HCT116 (cell line): ENCODE data around the gene LMTK3. TPM values are rescaled to one million over a fixed set of nuclear protein-coding genes. Genes with fewer than 3 reads are reported as not detected.

ENCODE experiments used
- ATAC-seq: fragments of 200-7000 bp; cut with Tn5 transposase; 2 replicates; pipeline ENCODE4 v1.9.1; 2020; ENCODE audit warnings: mild to moderate bottlenecking, moderate library complexity
- BruUV-seq: library from RNA; stranded (reverse); fragments of 400-500 nt; replicated peaks from 2 replicates; lab custom pipeline; 2021; lab: Mats Ljungman, UMichigan
- CTCF ChIA-PET: fragments of 300-600 bp; sonication (Branson Sonifier 250); formaldehyde crosslinking; loops from one replicate; lab custom pipeline; 2021; ENCODE audit warnings: antibody characterized with exemption; lab: Charles Lee
- POLR2A ChIA-PET: fragments of 300-600, 350-600 bp; sonication (Branson Sonifier 250); formaldehyde crosslinking; loops from one replicate; lab custom pipeline; 2021; ENCODE audit warnings: antibody characterized with exemption; lab: Charles Lee
- RAD21 ChIA-PET, 2 experiments: fragments of 300-600 bp; sonication (Branson Sonifier 250); formaldehyde crosslinking; loops; one replicate each; lab custom pipeline; 2023; ENCODE audit warnings: low total read pairs in 2 of 2; ENCODE audit not compliant: uncharacterized antibody in 2 of 2, unreplicated experiment in 2 of 2, low non-redundant PET in 1 of 2; lab: Charles Lee
- DNase-seq: peaks from one replicate; pipeline ENCODE4 v3.0.0-alpha.2; 2010; ENCODE audit warnings: low read depth, low spot score
- H2AFZ ChIP-seq: fragments of 200-600 bp; shearing (Covaris generic), sonication (generic); 2 replicates; pipeline ENCODE4 v1.6.1; 2017; ENCODE audit warnings: low read depth, mixed run types, mixed read lengths, antibody characterized with exemption, low read length; ENCODE audit not compliant: poor library complexity, severe bottlenecking
- H3K27ac ChIP-seq: 2 replicates; pipeline ENCODE4 v1.5.1; 2012; ENCODE audit warnings: low read depth, low read length
- H3K27me3 ChIP-seq: fragments of 200-600 bp; sonication (generic); 2 replicates; pipeline ENCODE4 v1.6.1; 2016; ENCODE audit warnings: mixed run types, low read length, mixed read lengths; ENCODE audit not compliant: insufficient read depth
- H3K36me3 ChIP-seq, 2 experiments: fragments of 200-500 bp in 1 of 2; fragments of 200-600 bp in 1 of 2; sonication (Bioruptor generic) in 1 of 2; sonication (generic) in 1 of 2; 2 replicates each; pipeline versions ENCODE4 v1.5.1 to v1.6.1; 2014 to 2016; ENCODE audit warnings: low read length in 2 of 2, inconsistent platforms in 1 of 2, mixed read lengths in 1 of 2, mixed run types in 1 of 2; ENCODE audit not compliant: insufficient read depth in 2 of 2, control insufficient read depth in 1 of 2
- H3K4me1 ChIP-seq, 2 experiments: fragments of 200-600 bp in 1 of 2; sonication (generic) in 1 of 2; 2 replicates each; pipeline versions ENCODE4 v1.5.1 to v1.6.1; 2012 to 2017; ENCODE audit warnings: low read length in 2 of 2, inconsistent platforms in 1 of 2, mild to moderate bottlenecking in 1 of 2, mixed read lengths in 1 of 2, mixed run types in 1 of 2, moderate library complexity in 1 of 2; ENCODE audit not compliant: insufficient read depth in 2 of 2, control insufficient read depth in 1 of 2
- H3K4me2 ChIP-seq: fragments of 200-600 bp; sonication (generic); 2 replicates; pipeline ENCODE4 v1.6.1; 2017; ENCODE audit warnings: mixed run types, low read length, mixed read lengths
- H3K4me3 ChIP-seq, 2 experiments: fragments of 200-600 bp in 1 of 2; sonication (generic) in 1 of 2; replicated peaks in 1 of 2; 2 replicates each; pipeline ENCODE4 v1.5.1; 2011 to 2016; ENCODE audit warnings: low read length in 2 of 2, control low read depth in 1 of 2, low read depth in 1 of 2, mild to moderate bottlenecking in 1 of 2, mixed read lengths in 1 of 2, mixed run types in 1 of 2
- H3K79me2 ChIP-seq: fragments of 200-600 bp; sonication (generic); 2 replicates; pipeline ENCODE4 v1.6.1; 2017; ENCODE audit warnings: mild to moderate bottlenecking, mixed run types, low read length, moderate library complexity, mixed read lengths; ENCODE audit not compliant: insufficient read depth
- H3K9ac ChIP-seq: fragments of 200-600 bp; sonication (generic); 2 replicates; pipeline ENCODE4 v1.6.1; 2016; ENCODE audit warnings: low read length, mixed read lengths
- H3K9me2 ChIP-seq: fragments of 200-600 bp; sonication (generic), shearing (Covaris generic); 2 replicates; pipeline ENCODE4 v1.6.1; 2017; ENCODE audit warnings: mixed run types, mild to moderate bottlenecking, moderate library complexity; ENCODE audit not compliant: insufficient read depth
- H3K9me3 ChIP-seq, 2 experiments: fragments of 200-500 bp in 1 of 2; fragments of 200-600 bp in 1 of 2; sonication (Bioruptor generic) in 1 of 2; sonication (generic) in 1 of 2; 2 replicates each; pipeline ENCODE4 v1.6.1; 2014 to 2017; ENCODE audit warnings: low read length in 2 of 2, mixed read lengths in 2 of 2, inconsistent platforms in 1 of 2, low read depth in 1 of 2, mild to moderate bottlenecking in 1 of 2, mixed run types in 1 of 2, moderate library complexity in 1 of 2; ENCODE audit not compliant: control insufficient read depth in 1 of 2, insufficient read depth in 1 of 2
- H4K20me1 ChIP-seq: fragments of 200-600 bp; sonication (generic), shearing (Covaris generic); 2 replicates; pipeline ENCODE4 v1.6.1; 2017; ENCODE audit warnings: mixed run types, mild to moderate bottlenecking, moderate library complexity; ENCODE audit not compliant: insufficient read depth
- CBX3 ChIP-seq: IDR thresholded peaks from 2 replicates; pipeline ENCODE4 v1.6.1; 2012; ENCODE audit warnings: low read depth
- CEBPB ChIP-seq: IDR thresholded peaks from 2 replicates; pipeline ENCODE4 v1.6.1; 2012; ENCODE audit warnings: low read depth
- ELF1 ChIP-seq: IDR thresholded peaks from 2 replicates; pipeline ENCODE4 v1.6.1; 2012; ENCODE audit warnings: low read depth, borderline replicate concordance
- EZH2phosphoT487 ChIP-seq: fragments of 200-600 bp; IDR thresholded peaks from 2 replicates; pipeline ENCODE4 v1.6.1; 2018; ENCODE audit warnings: antibody characterized with exemption, borderline replicate concordance
- FOSL1 ChIP-seq: IDR thresholded peaks from 2 replicates; pipeline ENCODE4 v1.6.1; 2012; ENCODE audit warnings: low read depth
- POLR2A ChIP-seq: IDR thresholded peaks from 2 replicates; pipeline ENCODE4 v1.7.0; 2011; ENCODE audit warnings: borderline replicate concordance; ENCODE audit not compliant: insufficient read depth, insufficient read length; ENCODE audit errors: extremely low read depth
- POLR2AphosphoS5 ChIP-seq: IDR thresholded peaks from 2 replicates; pipeline ENCODE4 v1.6.1; 2011; ENCODE audit warnings: mild to moderate bottlenecking, low read depth, low read length, moderate library complexity
- SIN3A ChIP-seq: IDR thresholded peaks from 2 replicates; pipeline ENCODE4 v1.6.1; 2012; ENCODE audit warnings: low read depth
- SRF ChIP-seq: IDR thresholded peaks from 2 replicates; pipeline ENCODE4 v1.6.1; 2012; ENCODE audit warnings: low read depth
- TCF7L2 ChIP-seq: IDR thresholded peaks from 2 replicates; pipeline ENCODE4 v1.7.0; 2011; ENCODE audit warnings: borderline replicate concordance, inconsistent platforms; ENCODE audit not compliant: insufficient read depth, insufficient read length; ENCODE audit errors: extremely low read depth
- YY1 ChIP-seq: IDR thresholded peaks from 2 replicates; pipeline ENCODE4 v1.6.1; 2011; ENCODE audit warnings: low read length, low read depth, moderate library complexity, mild to moderate bottlenecking; ENCODE audit not compliant: insufficient replicate concordance; ENCODE audit errors: extremely low read depth
- ZFX ChIP-seq: fragments of 450-650 bp; IDR thresholded peaks from 2 replicates; pipeline ENCODE4 v1.6.1; 2017
- ZNF274 ChIP-seq: fragments of 200-500 bp; sonication (Bioruptor generic); IDR thresholded peaks from 2 replicates; pipeline ENCODE4 v1.6.1; 2014; ENCODE audit warnings: mild to moderate bottlenecking, low read depth, low read length, inconsistent platforms
- intact Hi-C: fragments of 100-400 bp; cut with micrococcal nuclease; formaldehyde crosslinking; loops from 2 replicates; pipeline ENCODE4 v1.10.0; 2022
- total RNA-seq: library from RNA; stranded (reverse); gene quantifications from one replicate; pipeline ENCODE4 v1.2.1, GENCODE V29; 2021; ENCODE audit not compliant: unreplicated experiment
- TF ChIP-seq, protein P1 (sequence below): IDR thresholded peaks from 2 replicates; pipeline ENCODE4 v1.6.1; 2011; ENCODE audit warnings: mild to moderate bottlenecking, low read length, moderate library complexity; ENCODE audit not compliant: insufficient replicate concordance; ENCODE audit errors: extremely low read depth
- TF ChIP-seq, protein P2 (sequence below): IDR thresholded peaks from 2 replicates; pipeline ENCODE4 v1.6.1; 2012; ENCODE audit warnings: low read depth
- TF ChIP-seq, protein P3 (sequence below): IDR thresholded peaks from 2 replicates; pipeline ENCODE4 v1.6.1; 2012
- TF ChIP-seq, protein P4 (sequence below): IDR thresholded peaks from 2 replicates; pipeline ENCODE4 v1.6.1; 2012

Gene LMTK3
- total RNA-seq, 1 experiment from 2014 or later, result 19.9 TPM

DNA sequence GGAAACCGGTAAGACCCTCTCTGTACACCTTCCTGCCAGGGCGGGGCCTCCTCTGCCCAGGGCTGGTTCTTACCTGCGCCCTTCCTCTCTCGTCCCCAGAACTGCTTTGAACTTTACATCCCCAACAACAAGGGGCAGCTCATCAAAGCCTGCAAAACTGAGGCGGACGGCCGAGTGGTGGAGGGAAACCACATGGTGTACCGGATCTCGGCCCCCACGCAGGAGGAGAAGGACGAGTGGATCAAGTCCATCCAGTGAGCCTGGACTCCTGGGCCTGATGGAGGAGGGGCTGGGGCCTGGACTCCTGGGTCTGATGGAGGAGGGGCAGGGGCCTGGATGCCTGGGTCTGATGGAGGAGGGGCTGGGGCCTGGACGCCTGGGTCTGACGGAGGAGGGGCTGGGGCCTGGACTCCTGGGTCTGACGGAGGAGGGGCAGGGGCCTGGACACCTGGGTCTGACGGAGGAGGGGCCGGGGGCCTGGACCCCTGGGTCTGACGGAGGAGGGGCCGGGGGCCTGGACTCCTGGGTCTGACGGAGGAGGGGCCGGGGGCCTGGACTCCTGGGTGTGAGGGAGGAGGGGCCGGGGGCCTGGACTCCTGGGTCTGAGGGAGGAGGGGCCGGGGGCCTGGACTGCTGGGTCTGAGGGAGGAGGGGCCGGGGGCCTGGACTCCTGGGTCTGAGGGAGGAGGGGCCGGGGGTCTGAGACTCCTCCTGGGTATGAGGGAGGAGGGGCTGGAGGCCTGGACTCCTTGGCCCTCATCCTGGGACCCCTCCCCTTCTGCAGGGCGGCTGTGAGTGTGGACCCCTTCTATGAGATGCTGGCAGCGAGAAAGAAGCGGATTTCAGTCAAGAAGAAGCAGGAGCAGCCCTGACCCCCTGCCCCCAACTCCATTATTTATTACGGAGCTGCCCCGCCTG lies 33.0 kb downstream of the LMTK3 start:
- Histone ChIP-seq H3K4me3 (no peak overlapping the region), H3K4me2 (no peak overlapping the region), H2AFZ (no peak overlapping the region), H3K27ac (no peak overlapping the region), H3K79me2 (no peaks in the 10 kb centered on the region), H3K27me3 (no peaks in the 10 kb centered on the region), H3K9ac (no peak overlapping the region), H4K20me1 (no peaks in the 10 kb centered on the region), H3K9me3 (no peaks in the 10 kb centered on the region), H3K36me3 (peaks cover 12 to 37% of the 10 kb centered on the region in 2 experiments; a peak in 3 of 4 replicates), H3K4me1 (peaks cover 0 to 15% of the 10 kb centered on the region in 2 experiments; a peak in 2 of 4 replicates), H3K9me2 (no peaks in the 10 kb centered on the region)
- DNase-seq (no peak), ATAC-seq (no peak)
- ChIA-PET POLR2A (no interaction called here), RAD21 (no interaction called here), CTCF (no interaction called here)
- intact Hi-C loops, result no loop called here
- BruUV-seq, result no TSS peak
- TF ChIP-seq, protein P1, sequence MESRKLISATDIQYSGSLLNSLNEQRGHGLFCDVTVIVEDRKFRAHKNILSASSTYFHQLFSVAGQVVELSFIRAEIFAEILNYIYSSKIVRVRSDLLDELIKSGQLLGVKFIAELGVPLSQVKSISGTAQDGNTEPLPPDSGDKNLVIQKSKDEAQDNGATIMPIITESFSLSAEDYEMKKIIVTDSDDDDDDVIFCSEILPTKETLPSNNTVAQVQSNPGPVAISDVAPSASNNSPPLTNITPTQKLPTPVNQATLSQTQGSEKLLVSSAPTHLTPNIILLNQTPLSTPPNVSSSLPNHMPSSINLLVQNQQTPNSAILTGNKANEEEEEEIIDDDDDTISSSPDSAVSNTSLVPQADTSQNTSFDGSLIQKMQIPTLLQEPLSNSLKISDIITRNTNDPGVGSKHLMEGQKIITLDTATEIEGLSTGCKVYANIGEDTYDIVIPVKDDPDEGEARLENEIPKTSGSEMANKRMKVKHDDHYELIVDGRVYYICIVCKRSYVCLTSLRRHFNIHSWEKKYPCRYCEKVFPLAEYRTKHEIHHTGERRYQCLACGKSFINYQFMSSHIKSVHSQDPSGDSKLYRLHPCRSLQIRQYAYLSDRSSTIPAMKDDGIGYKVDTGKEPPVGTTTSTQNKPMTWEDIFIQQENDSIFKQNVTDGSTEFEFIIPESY, result no peak
- TF ChIP-seq ELF1 (no peak), SIN3A (no peak), CEBPB (no peak), SRF (no peak), CBX3 (no peak), ZFX (no peak), TCF7L2 (no peak), YY1 (no peak), EZH2phosphoT487 (no peak), POLR2A (no peak), POLR2AphosphoS5 (no peak), ZNF274 (no peak), FOSL1 (no peak)
- TF ChIP-seq, protein P2, sequence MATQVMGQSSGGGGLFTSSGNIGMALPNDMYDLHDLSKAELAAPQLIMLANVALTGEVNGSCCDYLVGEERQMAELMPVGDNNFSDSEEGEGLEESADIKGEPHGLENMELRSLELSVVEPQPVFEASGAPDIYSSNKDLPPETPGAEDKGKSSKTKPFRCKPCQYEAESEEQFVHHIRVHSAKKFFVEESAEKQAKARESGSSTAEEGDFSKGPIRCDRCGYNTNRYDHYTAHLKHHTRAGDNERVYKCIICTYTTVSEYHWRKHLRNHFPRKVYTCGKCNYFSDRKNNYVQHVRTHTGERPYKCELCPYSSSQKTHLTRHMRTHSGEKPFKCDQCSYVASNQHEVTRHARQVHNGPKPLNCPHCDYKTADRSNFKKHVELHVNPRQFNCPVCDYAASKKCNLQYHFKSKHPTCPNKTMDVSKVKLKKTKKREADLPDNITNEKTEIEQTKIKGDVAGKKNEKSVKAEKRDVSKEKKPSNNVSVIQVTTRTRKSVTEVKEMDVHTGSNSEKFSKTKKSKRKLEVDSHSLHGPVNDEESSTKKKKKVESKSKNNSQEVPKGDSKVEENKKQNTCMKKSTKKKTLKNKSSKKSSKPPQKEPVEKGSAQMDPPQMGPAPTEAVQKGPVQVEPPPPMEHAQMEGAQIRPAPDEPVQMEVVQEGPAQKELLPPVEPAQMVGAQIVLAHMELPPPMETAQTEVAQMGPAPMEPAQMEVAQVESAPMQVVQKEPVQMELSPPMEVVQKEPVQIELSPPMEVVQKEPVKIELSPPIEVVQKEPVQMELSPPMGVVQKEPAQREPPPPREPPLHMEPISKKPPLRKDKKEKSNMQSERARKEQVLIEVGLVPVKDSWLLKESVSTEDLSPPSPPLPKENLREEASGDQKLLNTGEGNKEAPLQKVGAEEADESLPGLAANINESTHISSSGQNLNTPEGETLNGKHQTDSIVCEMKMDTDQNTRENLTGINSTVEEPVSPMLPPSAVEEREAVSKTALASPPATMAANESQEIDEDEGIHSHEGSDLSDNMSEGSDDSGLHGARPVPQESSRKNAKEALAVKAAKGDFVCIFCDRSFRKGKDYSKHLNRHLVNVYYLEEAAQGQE, result no peak
- TF ChIP-seq, protein P3, sequence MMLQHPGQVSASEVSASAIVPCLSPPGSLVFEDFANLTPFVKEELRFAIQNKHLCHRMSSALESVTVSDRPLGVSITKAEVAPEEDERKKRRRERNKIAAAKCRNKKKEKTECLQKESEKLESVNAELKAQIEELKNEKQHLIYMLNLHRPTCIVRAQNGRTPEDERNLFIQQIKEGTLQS, result no peak
- TF ChIP-seq, protein P4, sequence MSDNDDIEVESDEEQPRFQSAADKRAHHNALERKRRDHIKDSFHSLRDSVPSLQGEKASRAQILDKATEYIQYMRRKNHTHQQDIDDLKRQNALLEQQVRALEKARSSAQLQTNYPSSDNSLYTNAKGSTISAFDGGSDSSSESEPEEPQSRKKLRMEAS, result no peak
